Stimulated activated naive CD8-positive, alpha-beta T cell treated with anti-CD3 and anti-CD28 coated beads, Interleukin-15, Interleukin-2, amounts not matched to agents 100 ng/mL and 50 ng/mL, for 24 hours (primary cell): Measurements from ENCODE around the gene GMEB2.
A peak's percentile ranks its signal among the peaks of the same experiment; 100 is the strongest.
"Not testable (repeated sequence)": the region's sequence is repeated elsewhere in the genome, so short reads cannot be mapped to it uniquely, and the experiment has no call there.

Source experiments
- H3K27ac Mint-ChIP-seq: one replicate; pipeline ENCODE4 v1.8.0; 2021; ENCODE audit warnings: mild to moderate bottlenecking, mixed read lengths
- H3K27me3 Mint-ChIP-seq: one replicate; pipeline ENCODE4 v1.8.0; 2021; ENCODE audit warnings: mixed read lengths
- H3K36me3 Mint-ChIP-seq: one replicate; pipeline ENCODE4 v1.8.0; 2021; ENCODE audit warnings: low read depth, mixed read lengths
- H3K4me1 Mint-ChIP-seq: one replicate; pipeline ENCODE4 v1.8.0; 2021; ENCODE audit warnings: low read depth, mixed read lengths
- H3K4me3 Mint-ChIP-seq: one replicate; pipeline ENCODE4 v1.8.0; 2021; ENCODE audit warnings: mild to moderate bottlenecking, mixed read lengths
- H3K9me3 Mint-ChIP-seq: one replicate; pipeline ENCODE4 v1.8.0; 2021; ENCODE audit warnings: mixed read lengths

GMEB2 gene

GRCh38 chr20:63572071-63572787 lies 54.7 kb downstream of the GMEB2 start:
- Mint-ChIP-seq H3K27me3 (peaks cover 7% of the 10 kb centered on the region), H3K27ac (no peak overlapping the region), H3K36me3 (no peaks in the 10 kb centered on the region), H3K9me3 (no peaks in the 10 kb centered on the region), H3K4me3 (no peak overlapping the region), H3K4me1 (peaks cover 27% of the 10 kb centered on the region)

- H3K4me1 Mint-ChIP-seq = peaks cover 30% of the 10 kb centered on the region
- H3K27me3 Mint-ChIP-seq, H3K9me3 Mint-ChIP-seq, H3K36me3 Mint-ChIP-seq, H3K4me3 Mint-ChIP-seq, H3K27ac Mint-ChIP-seq: not testable (repeated sequence)
Measured at GRCh38 chr20:63571087-63571478, 55.8 kb downstream of the GMEB2 start.

GRCh38 chr20:63570281-63571086 lies 56.4 kb downstream of the GMEB2 start:
- Mint-ChIP-seq H3K4me1 (peaks cover 30% of the 10 kb centered on the region), H3K27ac (no peak overlapping the region), H3K27me3 (no peaks in the 10 kb centered on the region), H3K4me3 (no peak overlapping the region), H3K9me3 (no peaks in the 10 kb centered on the region), H3K36me3 (no peaks in the 10 kb centered on the region)

- H3K27ac Mint-ChIP-seq = no peak overlapping the region
- no peaks in the 10 kb centered on the region for H3K36me3 Mint-ChIP-seq
- H3K4me3 Mint-ChIP-seq = no peak overlapping the region
- peaks cover 30% of the 10 kb centered on the region for H3K4me1 Mint-ChIP-seq
- no peaks in the 10 kb centered on the region for H3K9me3 Mint-ChIP-seq
- no peaks in the 10 kb centered on the region for H3K27me3 Mint-ChIP-seq
Measured at GRCh38 chr20:63568986-63569949, 57.6 kb downstream of the GMEB2 start.

- Mint-ChIP-seq H3K27me3 (no peaks in the 10 kb centered on the region), H3K4me3 (peak overlapping the region; percentile 50), H3K9me3 (no peaks in the 10 kb centered on the region), H3K36me3 (no peaks in the 10 kb centered on the region), H3K4me1 (peaks cover 30% of the 10 kb centered on the region), H3K27ac (no peak overlapping the region)
Measured at GRCh38 chr20:63568170-63568981, 58.5 kb downstream of the GMEB2 start.

GRCh38 chr20:63567386-63568169 lies 59.3 kb downstream of the GMEB2 start:
- Mint-ChIP-seq H3K27ac (no peak overlapping the region), H3K27me3 (no peaks in the 10 kb centered on the region), H3K4me1 (peaks cover 30% of the 10 kb centered on the region), H3K36me3 (no peaks in the 10 kb centered on the region), H3K4me3 (peak overlapping the region; percentile 50), H3K9me3 (no peaks in the 10 kb centered on the region)

GRCh38 chr20:63567136-63567385 lies 59.8 kb downstream of the GMEB2 start:
- H3K27me3 Mint-ChIP-seq = no peaks in the 10 kb centered on the region
- no peak overlapping the region for H3K4me3 Mint-ChIP-seq
- no peak overlapping the region for H3K27ac Mint-ChIP-seq
- no peaks in the 10 kb centered on the region for H3K36me3 Mint-ChIP-seq
- peaks cover 30% of the 10 kb centered on the region for H3K4me1 Mint-ChIP-seq
- no peaks in the 10 kb centered on the region for H3K9me3 Mint-ChIP-seq

- H3K27me3 Mint-ChIP-seq = no peaks in the 10 kb centered on the region
- H3K4me3 Mint-ChIP-seq = no peak overlapping the region
- no peaks in the 10 kb centered on the region for H3K9me3 Mint-ChIP-seq
- H3K27ac Mint-ChIP-seq = no peak overlapping the region
- H3K4me1 Mint-ChIP-seq = peaks cover 30% of the 10 kb centered on the region
- H3K36me3 Mint-ChIP-seq = no peaks in the 10 kb centered on the region
Measured at GRCh38 chr20:63566395-63567135, 60.3 kb downstream of the GMEB2 start.

- H3K4me1 Mint-ChIP-seq = peaks cover 30% of the 10 kb centered on the region
- no peaks in the 10 kb centered on the region for H3K27me3 Mint-ChIP-seq
- no peak overlapping the region for H3K4me3 Mint-ChIP-seq
- no peaks in the 10 kb centered on the region for H3K36me3 Mint-ChIP-seq
- no peaks in the 10 kb centered on the region for H3K9me3 Mint-ChIP-seq
- no peak overlapping the region for H3K27ac Mint-ChIP-seq
Measured at GRCh38 chr20:63565699-63566335, 61.1 kb downstream of the GMEB2 start.

GRCh38 chr20:63565021-63565698 lies 61.7 kb downstream of the GMEB2 start:
- H3K9me3 Mint-ChIP-seq = no peaks in the 10 kb centered on the region
- H3K27ac Mint-ChIP-seq = no peak overlapping the region
- H3K4me3 Mint-ChIP-seq = no peak overlapping the region
- H3K36me3 Mint-ChIP-seq = peaks cover 4% of the 10 kb centered on the region
- peaks cover 30% of the 10 kb centered on the region for H3K4me1 Mint-ChIP-seq
- H3K27me3 Mint-ChIP-seq = no peaks in the 10 kb centered on the region

- Mint-ChIP-seq H3K4me3 (no peak overlapping the region), H3K4me1 (peaks cover 23% of the 10 kb centered on the region), H3K9me3 (no peaks in the 10 kb centered on the region), H3K27me3 (no peaks in the 10 kb centered on the region), H3K36me3 (peaks cover 4% of the 10 kb centered on the region), H3K27ac (no peak overlapping the region)
Measured at GRCh38 chr20:63564036-63564810, 62.7 kb downstream of the GMEB2 start.
